DOHH2 (cell line): ENCODE measurements around the gene FATE1.

Source experiments
- EZH2phosphoT487 ChIP-seq: fragments of 200-600 bp; sonication (generic); IDR thresholded peaks from 2 replicates; pipeline ENCODE4 v1.6.1; 2017; ENCODE audit warnings: borderline replicate concordance, mild to moderate bottlenecking, antibody characterized with exemption, low read length, moderate library complexity, mixed read lengths
- TF ChIP-seq, protein P1 (sequence below): fragments of 200-600 bp; sonication (generic); IDR thresholded peaks from one replicate; pipeline ENCODE4 v1.5.1; 2014; ENCODE audit warnings: antibody characterized with exemption, mild to moderate bottlenecking, low read depth, low read length; ENCODE audit not compliant: poor library complexity, severe bottlenecking

DNA sequence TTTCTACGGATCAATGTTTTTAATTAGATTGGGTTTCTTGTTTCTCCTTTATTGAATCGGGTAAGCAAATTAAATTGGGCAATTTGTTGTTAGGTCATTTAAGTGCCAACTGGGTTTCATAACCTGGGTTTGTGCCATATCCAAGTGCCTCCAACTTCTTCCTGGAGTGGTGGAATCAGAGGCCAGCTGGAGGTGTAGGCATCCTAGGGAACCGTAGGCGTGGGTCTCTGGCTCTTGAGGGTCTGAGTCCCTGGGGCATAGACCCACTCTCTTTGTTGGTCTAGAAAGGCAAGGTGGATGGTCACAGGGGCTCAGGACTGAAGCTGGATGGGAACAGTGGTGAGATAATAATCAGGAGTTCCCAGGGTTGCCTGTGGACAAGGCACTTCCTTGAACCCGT lies 37.0 kb downstream of the FATE1 start:
- TF ChIP-seq, protein P1, sequence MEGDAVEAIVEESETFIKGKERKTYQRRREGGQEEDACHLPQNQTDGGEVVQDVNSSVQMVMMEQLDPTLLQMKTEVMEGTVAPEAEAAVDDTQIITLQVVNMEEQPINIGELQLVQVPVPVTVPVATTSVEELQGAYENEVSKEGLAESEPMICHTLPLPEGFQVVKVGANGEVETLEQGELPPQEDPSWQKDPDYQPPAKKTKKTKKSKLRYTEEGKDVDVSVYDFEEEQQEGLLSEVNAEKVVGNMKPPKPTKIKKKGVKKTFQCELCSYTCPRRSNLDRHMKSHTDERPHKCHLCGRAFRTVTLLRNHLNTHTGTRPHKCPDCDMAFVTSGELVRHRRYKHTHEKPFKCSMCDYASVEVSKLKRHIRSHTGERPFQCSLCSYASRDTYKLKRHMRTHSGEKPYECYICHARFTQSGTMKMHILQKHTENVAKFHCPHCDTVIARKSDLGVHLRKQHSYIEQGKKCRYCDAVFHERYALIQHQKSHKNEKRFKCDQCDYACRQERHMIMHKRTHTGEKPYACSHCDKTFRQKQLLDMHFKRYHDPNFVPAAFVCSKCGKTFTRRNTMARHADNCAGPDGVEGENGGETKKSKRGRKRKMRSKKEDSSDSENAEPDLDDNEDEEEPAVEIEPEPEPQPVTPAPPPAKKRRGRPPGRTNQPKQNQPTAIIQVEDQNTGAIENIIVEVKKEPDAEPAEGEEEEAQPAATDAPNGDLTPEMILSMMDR: no peak
- no peak for TF ChIP-seq EZH2phosphoT487
